ENCODE data around the gene GABBR2. TPM values are rescaled to one million over a fixed set of nuclear protein-coding genes. Genes with fewer than 3 reads are reported as not detected.

Gene GABBR2
- total RNA-seq, 1 experiment from 2014 or later = not detected

GRCh38 chr9:98442541-98442940 is 266.2 kb downstream of the GABBR2 start:
- DNase-seq (ENCODE audit: low read depth) = no peak

DNA sequence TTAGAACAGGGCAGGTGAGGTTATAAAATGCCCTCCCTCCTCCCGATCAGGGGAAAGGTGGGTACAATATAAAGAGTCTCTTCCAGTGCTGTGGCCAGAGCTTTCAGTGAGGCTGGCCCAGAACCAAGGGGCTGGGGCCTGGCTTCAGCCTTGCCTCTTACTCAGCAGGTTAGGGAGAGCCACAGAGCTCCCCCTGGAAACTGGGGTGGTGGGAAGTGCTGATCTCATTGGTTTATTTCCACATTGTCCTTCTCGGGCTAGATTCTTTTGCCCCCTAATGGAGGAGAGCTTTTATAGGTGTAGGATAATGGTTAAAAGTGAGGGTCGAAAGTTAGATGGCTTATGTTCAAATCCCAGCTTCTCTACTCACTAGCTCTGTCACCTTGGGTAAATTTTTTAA is 266.6 kb downstream of the GABBR2 start:
- no peak for DNase-seq (ENCODE audit: low read depth)

DNA sequence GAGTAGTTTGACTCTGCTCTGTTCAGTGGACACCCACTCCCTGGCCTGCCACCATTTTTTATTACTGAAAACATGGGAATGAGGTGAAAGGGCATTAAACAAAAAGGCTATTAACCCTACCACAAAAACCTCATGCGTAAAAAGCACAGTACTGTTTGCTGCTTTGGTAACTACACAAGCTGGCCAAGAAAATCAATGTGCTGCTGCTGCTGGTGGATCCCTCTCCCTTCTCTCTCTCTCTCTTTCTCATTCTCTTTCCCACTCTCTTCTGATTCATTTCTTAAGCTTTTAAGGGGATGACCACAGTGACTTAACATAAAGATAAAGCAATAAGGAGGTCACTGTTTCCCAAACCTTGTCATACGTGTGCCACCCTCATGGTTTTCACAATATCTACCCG is 270.1 kb downstream of the GABBR2 start:
- no peak for DNase-seq (ENCODE audit: low read depth)

DNA sequence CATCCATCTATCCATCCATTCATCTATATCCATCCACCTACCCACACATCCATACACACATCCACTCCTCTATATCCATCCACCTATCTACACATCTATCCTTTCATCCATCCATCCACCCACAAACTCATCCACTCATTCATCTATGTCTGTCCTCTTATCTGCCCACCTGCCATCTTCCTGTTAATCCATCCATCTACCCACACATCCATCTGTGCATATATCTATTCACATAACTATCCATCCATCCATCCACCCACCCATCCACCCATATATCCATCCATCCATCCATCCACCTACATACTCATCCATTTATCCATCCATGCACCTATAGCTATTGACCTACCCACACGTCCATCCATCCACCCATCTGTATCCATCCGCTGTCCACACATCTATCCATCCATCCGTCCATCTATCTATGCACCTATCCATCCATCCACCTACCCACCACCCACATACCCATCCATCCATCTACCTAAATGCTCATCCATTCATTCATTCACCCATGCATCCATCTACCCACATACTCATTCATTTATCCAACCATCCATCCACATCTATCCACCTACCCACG is 271.2 kb downstream of the GABBR2 start:
- DNase-seq (ENCODE audit: low read depth) = no peak

- no peak for DNase-seq (ENCODE audit: low read depth)
Observed at GRCh38 chr9:98432960-98433359, 275.8 kb downstream of the GABBR2 start.

- no peak for DNase-seq (ENCODE audit: low read depth)
Observed at GRCh38 chr9:98432134-98432533, 276.6 kb downstream of the GABBR2 start.

DNA sequence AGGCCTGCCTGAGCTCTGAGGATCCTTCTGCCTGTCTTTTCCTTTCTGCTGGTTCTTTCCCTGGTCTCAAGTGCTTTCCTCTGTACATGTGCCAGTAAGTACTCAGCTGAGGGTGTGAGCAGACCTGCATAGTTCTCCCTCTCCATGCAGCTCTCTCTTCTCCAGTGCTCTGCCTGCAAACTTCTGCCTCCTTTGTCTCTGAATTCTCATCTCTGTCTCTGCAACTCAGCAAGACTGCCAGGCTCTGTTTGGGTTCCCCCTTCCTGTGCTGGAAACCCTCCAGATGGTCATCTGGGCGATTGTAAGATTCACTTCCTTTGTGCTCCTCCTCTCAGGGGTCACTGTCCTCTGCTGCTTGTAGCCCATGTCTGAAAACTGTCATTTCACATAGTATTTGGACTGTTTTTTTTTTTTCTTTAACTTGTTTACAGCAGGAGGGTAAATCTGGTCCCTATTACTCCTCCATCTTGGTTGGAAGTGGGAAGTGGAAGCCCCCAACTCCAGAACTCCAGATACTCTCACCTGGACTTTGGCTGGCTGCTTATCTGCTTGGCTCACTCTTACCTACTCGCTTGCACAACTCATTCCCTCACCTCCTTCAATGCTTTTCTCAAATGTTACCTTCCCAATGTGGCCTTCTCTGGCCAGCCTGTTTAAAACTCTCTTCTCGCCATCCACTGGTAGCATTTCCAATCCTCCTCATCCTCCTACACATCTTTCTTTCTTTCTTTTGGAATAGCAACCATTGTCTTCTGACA is 278.0 kb downstream of the GABBR2 start:
- DNase-seq (ENCODE audit: low read depth) = no peak

GRCh38 chr9:98429613-98430012 is 279.1 kb downstream of the GABBR2 start:
- DNase-seq (ENCODE audit: low read depth) = no peak

DNA sequence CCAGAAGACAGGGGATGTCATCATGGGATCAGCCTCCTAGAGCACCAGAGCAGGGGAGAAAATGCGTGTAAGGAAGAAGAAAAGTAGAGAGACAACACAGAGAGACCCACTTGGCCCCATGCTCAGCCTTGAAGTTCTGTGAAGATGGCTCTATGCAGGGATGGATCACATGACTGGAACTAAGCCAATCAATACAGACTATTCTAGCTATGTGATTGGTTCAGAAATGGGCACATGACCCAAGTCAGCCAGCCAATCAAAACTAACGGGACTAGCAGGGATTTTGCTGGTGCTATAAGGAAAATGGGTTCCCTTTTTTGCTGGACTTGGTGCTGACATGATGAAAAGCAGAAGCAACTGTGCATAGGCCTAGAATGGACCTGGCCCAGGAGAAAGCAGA is 280.3 kb downstream of the GABBR2 start:
- no peak for DNase-seq (ENCODE audit: low read depth)

GRCh38 chr9:98427491-98427890 is 281.2 kb downstream of the GABBR2 start:
- peak; percentile 16 for DNase-seq (ENCODE audit: low read depth)

DNA sequence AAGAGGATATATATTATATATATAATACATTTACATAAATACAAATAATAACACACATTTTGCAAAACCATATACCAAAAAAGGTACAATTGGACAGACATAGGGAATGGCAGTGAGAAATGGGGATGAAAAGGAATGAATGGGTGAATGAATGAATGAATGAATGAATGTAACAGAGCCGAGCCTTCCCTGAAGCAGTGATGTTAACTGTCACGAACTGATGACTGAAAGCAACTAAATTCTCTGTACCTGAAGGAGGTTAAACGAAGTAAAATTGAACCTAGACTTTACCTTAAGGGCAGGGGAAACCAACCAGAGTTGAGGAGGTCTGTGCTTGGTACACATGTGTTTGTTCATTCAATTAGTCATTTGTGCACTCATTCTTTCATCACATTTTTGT is 283.7 kb downstream of the GABBR2 start:
- DNase-seq (ENCODE audit: low read depth) = no peak

- no peak for DNase-seq (ENCODE audit: low read depth)
Observed at GRCh38 chr9:98419260-98419603, 289.5 kb downstream of the GABBR2 start.

DNA sequence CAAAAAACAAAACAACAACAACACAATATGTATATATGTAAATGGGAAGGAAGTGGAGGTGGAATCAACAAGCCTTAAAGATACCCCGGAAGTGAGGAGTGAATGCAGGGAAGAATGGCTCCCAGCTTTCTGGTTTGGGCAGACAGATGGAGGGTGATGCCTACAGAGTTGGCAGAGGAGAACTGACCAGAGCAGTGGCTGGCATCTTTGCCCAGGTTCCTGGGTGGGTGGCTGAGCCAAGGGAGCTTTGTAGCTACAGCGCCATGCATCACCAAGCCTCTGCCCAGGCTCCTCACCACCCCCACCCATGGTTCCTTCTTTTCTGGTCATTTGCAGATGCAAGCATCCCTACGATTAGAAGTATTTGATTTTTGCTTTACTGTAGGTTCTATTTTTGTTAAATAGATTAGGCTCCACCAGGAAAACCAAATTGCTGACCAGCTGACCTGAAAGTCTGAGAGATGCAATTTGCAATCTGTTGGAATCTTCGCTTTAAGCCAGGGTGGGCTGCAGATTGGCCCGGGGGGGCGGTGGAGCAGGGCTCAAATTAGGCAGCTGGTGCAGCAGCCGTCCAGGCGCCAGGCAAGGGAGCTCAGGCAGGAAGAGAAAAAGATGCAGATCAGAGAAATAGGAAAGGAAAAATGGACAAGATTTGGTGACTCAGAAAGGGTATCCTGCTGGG is 290.0 kb downstream of the GABBR2 start:
- DNase-seq (ENCODE audit: low read depth) = no peak

- DNase-seq (ENCODE audit: low read depth) = no peak
Observed at GRCh38 chr9:98416294-98417248, 292.2 kb downstream of the GABBR2 start.

- no peak for DNase-seq (ENCODE audit: low read depth)
Observed at GRCh38 chr9:98415782-98416181, 293.0 kb downstream of the GABBR2 start.

DNA sequence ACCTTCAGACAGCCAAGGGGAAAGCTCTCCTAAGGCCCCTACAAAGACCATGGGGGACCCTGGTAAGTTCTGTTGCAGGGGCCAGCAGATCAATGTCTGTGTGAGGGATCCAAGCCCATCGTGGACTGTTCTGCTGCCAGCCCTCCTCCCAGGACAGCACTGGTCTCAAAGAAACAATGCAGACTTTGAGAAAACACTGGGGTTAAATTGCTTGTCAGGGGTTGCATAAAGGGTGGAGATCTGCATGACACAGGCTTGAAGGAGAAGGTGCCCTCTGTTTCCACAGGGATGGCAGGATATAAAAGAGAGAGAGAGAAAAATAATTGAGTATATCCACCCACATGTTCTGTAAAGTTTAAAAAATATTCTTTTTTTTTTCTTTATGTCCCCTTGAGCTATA is 295.7 kb downstream of the GABBR2 start:
- no peak for DNase-seq (ENCODE audit: low read depth)

DNA sequence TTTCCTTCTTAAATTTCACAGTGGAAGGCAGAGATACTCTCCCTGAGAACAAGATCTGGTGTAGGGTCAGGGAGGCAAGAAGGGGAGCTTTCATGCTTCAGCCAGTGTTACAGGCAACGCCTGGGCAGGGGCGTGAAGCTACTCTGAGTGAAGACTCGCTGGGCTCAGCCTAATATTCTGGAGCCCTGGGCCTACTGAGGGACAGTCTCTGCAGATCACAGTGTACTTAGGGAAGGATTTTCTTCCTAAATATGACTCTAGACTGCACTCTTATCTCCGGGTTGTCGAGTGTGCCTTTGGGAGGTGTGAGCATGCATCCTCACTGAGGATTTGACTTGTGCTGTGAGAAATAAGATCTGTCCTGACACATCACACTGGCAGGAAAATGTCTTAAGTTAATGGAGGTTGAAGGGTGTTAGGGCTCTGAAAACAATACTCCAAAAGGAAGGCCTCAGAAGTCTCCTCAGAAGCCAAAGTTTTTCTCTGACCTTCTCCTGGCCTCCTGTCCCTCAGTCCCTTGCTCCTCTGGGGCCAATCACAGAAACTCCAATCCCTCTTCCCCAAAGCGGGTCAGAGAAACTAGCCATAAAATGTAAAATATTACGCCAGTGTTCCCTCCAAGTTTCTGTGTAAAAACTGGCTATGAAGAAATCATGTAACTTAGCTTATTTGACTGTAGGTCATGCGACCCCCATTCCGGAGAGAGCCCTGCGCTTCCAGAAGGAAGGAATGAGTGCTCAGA is 296.5 kb downstream of the GABBR2 start:
- DNase-seq (ENCODE audit: low read depth) = no peak

- DNase-seq (ENCODE audit: low read depth) = peak; percentile 28
Observed at GRCh38 chr9:98410185-98410697, 298.5 kb downstream of the GABBR2 start.

- DNase-seq (ENCODE audit: low read depth) = no peak
Observed at GRCh38 chr9:98409719-98410118, 299.0 kb downstream of the GABBR2 start.

DNA sequence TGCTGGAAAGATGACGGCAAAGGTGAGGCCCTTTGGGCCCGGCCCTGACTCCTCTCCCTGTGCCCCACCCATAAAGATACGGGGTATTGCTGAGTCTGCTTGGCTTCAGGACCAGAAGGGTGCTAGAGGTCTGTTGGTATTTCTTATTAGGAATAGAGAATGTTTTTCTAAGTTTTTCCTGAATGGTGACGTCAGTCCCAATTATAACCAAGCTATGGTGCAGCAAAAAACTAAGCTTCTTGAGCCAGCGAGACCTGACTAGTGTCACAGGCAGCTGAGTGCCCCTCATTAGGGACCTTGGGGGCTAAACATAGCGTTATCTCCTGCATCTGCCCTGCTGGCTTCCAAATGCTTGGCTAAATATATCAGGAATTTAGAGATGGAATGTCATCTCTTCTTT is 302.3 kb downstream of the GABBR2 start:
- DNase-seq (ENCODE audit: low read depth) = no peak

GRCh38 chr9:98404237-98404636 is 304.5 kb downstream of the GABBR2 start:
- DNase-seq (ENCODE audit: low read depth) = no peak

All from LHCN-M2 (cell line).